GM19324 (cell line): Measurements from ENCODE around the gene BAHCC1.

Experiments used
- ATAC-seq: cut with Tn5 transposase; IDR thresholded peaks from one replicate; pipeline ENCODE4 v1.9.1; 2021; ENCODE audit warnings: mild to moderate bottlenecking, moderate library complexity; ENCODE audit not compliant: unreplicated experiment, low FRiP score

BAHCC1 gene

GRCh38 chr17:81437191-81437651 is 42.0 kb downstream of the BAHCC1 start:
- no peak for ATAC-seq

- ATAC-seq, result no peak
Observed at GRCh38 chr17:81438007-81438659, 42.9 kb downstream of the BAHCC1 start.

- no peak for ATAC-seq
Observed at GRCh38 chr17:81438688-81439087, 43.4 kb downstream of the BAHCC1 start.

- ATAC-seq, result no peak
Observed at GRCh38 chr17:81440051-81440471, 44.8 kb downstream of the BAHCC1 start.

- no peak for ATAC-seq
Observed at GRCh38 chr17:81440511-81441244, 45.4 kb downstream of the BAHCC1 start.

DNA sequence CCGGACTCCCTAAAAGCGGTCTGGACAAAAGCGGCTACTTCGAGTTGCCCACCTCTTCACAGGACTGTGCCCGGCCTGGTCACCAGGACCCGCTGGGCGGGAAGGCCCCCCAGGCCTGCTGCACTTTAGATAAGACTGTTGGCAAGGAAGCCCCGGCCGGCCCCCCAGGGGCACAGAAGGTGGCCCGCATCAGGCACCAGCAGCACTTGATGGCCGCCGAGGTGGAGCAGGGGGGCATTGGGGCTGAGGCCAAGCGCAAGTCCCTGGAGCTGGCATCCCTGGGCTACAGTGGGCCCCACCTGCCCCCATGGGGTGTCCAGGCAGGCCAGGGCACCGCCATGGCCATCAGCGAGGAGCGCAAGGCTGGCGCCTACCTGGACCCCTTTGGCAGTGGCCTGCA is 47.5 kb downstream of the BAHCC1 start:
- no peak for ATAC-seq

GRCh38 chr17:81443269-81443668 is 48.0 kb downstream of the BAHCC1 start:
- no peak for ATAC-seq

GRCh38 chr17:81444610-81445339 is 49.5 kb downstream of the BAHCC1 start:
- no peak for ATAC-seq

DNA sequence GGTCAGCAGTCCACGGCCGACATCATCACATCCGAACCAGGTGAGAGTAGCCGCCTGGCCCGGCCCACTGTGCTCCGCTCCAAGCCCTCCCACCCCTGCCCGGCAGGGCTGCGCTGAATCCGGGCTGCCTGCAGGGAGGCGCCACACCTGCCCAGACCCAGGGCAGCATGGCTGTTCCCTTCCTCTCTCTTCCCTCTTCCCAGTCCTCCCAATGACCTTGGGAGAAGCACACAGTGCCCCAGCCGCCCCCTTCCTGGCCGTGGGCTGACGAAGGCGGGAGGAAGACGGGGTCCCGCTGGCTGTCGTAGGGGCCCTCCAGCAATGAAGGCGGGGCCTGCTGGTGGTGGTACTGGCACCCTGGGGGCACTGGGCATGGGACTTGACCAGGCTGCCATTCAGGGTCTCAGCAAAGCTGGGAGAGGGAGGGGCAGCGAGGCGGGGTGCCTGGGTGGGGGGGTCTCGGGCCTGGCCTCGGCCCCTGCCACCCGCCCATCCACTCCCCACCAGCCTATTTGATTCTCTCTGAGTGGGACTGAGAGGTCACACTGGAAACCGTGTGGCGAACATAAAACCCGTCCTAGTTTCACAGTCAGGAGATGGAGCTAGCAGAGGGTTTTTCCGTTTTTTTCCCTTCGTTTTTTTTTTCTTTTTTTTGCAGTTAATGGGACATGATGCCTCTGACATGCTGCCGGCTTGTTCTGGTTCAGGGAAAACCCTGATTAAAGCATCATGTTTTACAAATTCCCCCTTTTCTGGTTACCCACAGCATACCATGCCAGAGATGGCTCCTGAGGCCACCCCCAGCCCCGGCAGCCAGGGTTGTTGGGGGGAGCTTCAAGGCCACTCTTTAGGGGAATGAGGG is 50.6 kb downstream of the BAHCC1 start:
- ATAC-seq, result no peak

DNA sequence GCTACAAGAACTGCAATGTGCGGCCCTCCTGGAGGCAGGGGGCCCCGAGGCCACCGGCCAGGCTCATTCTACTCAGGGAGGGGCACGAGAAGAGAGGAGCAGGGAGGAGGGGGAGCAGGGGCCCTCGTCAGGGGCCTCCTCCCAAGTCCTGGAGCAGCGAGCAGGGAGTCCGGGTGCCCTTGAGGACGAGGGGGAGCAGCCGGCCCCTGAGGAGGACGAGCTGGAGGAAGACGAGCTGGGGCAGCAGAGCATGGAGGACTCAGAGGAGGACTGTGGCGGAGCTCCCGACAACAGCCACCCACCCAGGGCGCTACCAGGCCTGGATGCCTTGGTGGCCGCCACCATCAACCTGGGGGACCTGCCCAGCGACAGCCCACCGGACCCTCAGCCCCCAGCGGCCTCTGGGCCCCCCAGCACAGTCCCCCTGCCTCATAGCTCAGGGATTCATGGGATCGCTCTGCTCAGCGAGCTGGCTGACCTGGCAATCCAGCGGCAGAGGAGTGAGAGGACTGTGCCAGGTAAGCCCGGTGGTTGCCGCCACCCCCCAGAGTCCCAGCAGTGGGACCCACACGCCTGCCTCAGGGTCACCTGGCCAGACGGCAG is 52.2 kb downstream of the BAHCC1 start:
- no peak for ATAC-seq

DNA sequence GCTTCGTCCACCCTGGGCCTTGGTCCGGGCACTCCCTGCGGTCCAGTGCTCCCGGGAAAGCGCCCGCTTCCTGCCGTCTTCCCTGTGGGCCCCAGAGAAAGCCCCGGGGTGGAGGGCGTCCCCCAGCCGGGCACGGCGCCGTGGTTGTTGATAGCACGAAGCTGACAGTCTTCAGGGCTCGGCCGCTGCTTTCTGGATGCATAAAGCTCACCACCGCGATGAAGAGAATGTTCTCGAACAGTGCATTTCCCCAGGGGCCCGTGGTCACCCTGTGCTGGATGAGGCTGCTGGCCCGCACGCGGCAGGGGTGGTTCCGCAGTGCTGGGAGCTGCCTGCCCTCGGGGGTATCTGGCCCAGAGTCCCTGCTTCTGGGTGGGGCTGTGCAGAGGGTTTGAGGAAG is 53.2 kb downstream of the BAHCC1 start:
- ATAC-seq, result no peak

- ATAC-seq, result no peak
Observed at GRCh38 chr17:81448950-81449349, 53.7 kb downstream of the BAHCC1 start.

- no peak for ATAC-seq
Observed at GRCh38 chr17:81449351-81449750, 54.1 kb downstream of the BAHCC1 start.

GRCh38 chr17:81451823-81452222 is 56.6 kb downstream of the BAHCC1 start:
- no peak for ATAC-seq

DNA sequence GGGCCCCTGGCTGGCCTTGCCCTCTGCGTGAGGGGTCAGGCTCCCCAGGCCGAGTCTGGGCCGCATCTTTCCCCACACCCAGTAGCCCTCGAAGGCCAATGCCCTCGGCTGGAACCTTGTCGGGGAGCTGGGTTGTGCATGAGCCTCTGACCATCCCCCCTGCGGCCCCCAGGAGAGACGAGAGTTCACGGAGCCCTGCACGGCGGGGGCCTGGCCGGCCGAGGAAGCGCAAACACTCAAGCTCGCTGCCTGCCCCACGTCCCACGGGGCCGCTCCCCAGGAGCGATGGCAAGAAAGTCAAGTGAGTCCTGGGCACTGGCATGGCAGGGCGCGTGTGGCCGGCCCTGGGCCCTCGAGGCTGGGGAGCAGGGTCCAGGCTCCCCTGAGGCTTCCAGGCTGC is 57.3 kb downstream of the BAHCC1 start:
- no peak for ATAC-seq

DNA sequence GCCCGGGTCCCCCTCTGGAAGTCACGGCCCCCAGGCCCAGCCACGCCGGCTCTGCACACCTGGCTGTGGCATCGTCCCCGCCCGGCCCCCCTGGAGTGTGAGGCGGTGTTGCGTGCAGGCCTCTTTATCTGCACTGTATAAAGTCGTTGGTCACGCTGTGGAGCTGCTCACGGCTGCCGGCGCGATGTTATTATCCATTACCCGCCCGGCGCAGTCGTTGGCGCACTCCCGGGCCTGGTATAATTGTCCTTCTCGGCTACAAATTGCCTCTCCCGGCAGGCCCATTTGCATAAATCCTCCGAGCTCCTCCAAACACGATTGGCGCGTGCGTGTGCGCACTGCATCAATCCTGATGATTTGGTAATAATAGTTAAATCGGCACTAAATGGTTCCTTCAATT is 57.8 kb downstream of the BAHCC1 start:
- no peak for ATAC-seq

DNA sequence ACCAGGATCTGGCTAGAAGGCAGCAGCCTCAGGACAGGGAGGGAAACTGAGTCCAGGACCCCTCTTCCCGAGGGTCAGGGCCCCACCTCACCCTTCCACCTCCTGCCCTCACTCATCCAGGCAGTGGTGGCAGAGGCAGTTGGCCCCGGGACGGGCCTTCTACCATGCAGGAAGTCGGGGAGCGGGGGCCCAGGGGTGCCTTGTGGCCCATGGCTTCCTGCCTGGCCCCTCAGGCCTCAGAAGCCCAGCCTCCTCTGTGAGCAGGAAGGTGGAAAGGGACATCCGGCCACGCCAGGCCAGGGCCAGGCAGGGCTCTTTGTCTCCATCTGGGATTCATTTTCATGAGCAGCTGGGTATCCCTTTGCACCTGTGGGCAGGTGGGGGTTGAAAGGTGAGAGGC is 58.5 kb downstream of the BAHCC1 start:
- no peak for ATAC-seq

- no peak for ATAC-seq
Observed at GRCh38 chr17:81454473-81454872, 59.2 kb downstream of the BAHCC1 start.

GRCh38 chr17:81455387-81455786 is 60.1 kb downstream of the BAHCC1 start:
- no peak for ATAC-seq

DNA sequence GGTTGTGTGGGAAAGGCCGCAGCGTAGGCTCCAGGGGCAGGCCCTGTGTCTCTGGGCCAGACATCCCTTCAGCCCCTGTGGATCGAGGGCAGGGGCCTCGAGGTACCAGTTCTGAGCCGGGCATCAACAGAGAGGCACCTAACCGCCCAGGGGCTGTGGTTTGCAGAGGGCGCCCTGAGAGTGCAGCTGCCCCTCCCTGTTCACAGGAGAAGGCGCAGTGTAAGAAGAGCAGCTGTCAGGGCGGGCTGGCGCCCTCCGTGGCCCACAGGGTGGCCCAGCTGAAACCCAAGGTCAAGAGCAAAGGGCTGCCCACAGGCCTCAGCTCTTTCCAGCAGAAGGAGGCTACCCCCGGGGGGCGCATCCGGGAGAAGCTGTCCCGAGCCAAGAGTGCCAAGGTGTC is 60.8 kb downstream of the BAHCC1 start:
- no peak for ATAC-seq
